NCI-H82 treated with DMSO at 0.1 percent for 48 hours (cell line): Measurements from ENCODE around the gene PSMD1.

Source experiments
- DNase-seq: peaks from one replicate; lab custom pipeline; 2025; ENCODE audit not compliant: unreplicated experiment; lab: John Stamatoyannopoulos, UW

Gene PSMD1

GRCh38 chr2:231110551-231110950 lies 53.9 kb downstream of the PSMD1 start:
- DNase-seq: no peak

GRCh38 chr2:231111987-231112386 lies 55.3 kb downstream of the PSMD1 start:
- no peak for DNase-seq

- DNase-seq: no peak
Measured at GRCh38 chr2:231113489-231113888, 56.8 kb downstream of the PSMD1 start.

- no peak for DNase-seq
Measured at GRCh38 chr2:231115651-231116050, 59.0 kb downstream of the PSMD1 start.

GRCh38 chr2:231117148-231117547 lies 60.5 kb downstream of the PSMD1 start:
- DNase-seq: no peak

GRCh38 chr2:231117922-231118613 lies 61.4 kb downstream of the PSMD1 start:
- DNase-seq: no peak

- DNase-seq: no peak
Measured at GRCh38 chr2:231118614-231118942, 61.9 kb downstream of the PSMD1 start.

GRCh38 chr2:231123362-231123898 lies 66.8 kb downstream of the PSMD1 start:
- no peak for DNase-seq

GRCh38 chr2:231124838-231125568 lies 68.3 kb downstream of the PSMD1 start, which contains the start of gene HTR2B:
Gene HTR2B (minus strand): TSS chr2:231125042. CDS start chr2:231123764, 1,278 bp downstream.
- no peak for DNase-seq

- DNase-seq: no peak
Measured at GRCh38 chr2:231126123-231126522, 69.5 kb downstream of the PSMD1 start.

GRCh38 chr2:231127480-231127879 lies 70.8 kb downstream of the PSMD1 start:
- DNase-seq: no peak

- no peak for DNase-seq
Measured at GRCh38 chr2:231127936-231128335, 71.3 kb downstream of the PSMD1 start.

GRCh38 chr2:231128541-231128940 lies 71.9 kb downstream of the PSMD1 start:
- DNase-seq: no peak

GRCh38 chr2:231129216-231129615 lies 72.5 kb downstream of the PSMD1 start:
- no peak for DNase-seq

GRCh38 chr2:231130336-231131056 lies 73.8 kb downstream of the PSMD1 start:
- no peak for DNase-seq

- DNase-seq: no peak
Measured at GRCh38 chr2:231132129-231132528, 75.5 kb downstream of the PSMD1 start.

GRCh38 chr2:231133365-231134099 lies 76.9 kb downstream of the PSMD1 start:
- DNase-seq: no peak

GRCh38 chr2:231134910-231135655 lies 78.4 kb downstream of the PSMD1 start:
- DNase-seq: no peak

- DNase-seq: no peak
Measured at GRCh38 chr2:231138699-231139098, 82.0 kb downstream of the PSMD1 start.

GRCh38 chr2:231139796-231140195 lies 83.1 kb downstream of the PSMD1 start:
- DNase-seq: no peak
